NCI-H1417 (cell line): ENCODE data around the gene ZNF205.
A peak's percentile ranks its signal among the peaks of the same experiment; 100 is the strongest.

Experiments used
- DNase-seq, 3 experiments: peaks; one replicate each; lab custom pipeline; 2025; lab: John Stamatoyannopoulos, UW

ZNF205 gene

DNA sequence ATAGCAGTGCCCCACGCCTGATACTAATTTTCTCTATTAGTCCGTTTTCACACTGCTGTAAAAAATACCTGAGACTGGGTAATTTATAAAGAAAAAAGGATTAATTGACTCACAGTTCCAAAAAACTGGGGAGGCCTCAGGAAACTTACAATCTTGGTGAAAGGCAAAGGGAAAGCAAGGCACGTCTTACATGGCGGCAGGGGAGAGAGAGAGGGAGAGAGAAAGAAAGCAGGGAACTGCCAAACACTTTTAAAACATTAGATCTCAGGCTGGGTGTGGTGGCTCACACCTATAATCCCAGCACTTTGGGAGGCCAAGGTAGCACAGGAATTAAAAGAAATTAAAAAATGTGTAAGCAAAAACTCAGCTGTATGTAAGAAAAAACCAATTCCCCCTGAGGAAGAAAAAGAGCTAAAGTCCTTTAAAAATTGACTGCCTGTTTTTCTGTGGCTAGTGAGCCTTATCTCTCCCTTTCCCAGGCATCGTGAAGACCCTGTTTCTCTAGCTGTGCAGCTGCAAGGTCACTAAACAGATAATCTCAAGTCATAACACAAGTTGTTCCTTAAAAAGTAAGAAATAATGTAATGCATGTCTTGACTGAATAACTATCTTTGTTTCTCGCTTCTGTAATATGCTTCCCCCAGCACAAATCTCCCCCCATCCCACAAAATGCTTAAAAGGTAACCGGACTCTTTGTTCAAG is 27.3 kb upstream of the ZNF205 start:
- no peak for DNase-seq

DNA sequence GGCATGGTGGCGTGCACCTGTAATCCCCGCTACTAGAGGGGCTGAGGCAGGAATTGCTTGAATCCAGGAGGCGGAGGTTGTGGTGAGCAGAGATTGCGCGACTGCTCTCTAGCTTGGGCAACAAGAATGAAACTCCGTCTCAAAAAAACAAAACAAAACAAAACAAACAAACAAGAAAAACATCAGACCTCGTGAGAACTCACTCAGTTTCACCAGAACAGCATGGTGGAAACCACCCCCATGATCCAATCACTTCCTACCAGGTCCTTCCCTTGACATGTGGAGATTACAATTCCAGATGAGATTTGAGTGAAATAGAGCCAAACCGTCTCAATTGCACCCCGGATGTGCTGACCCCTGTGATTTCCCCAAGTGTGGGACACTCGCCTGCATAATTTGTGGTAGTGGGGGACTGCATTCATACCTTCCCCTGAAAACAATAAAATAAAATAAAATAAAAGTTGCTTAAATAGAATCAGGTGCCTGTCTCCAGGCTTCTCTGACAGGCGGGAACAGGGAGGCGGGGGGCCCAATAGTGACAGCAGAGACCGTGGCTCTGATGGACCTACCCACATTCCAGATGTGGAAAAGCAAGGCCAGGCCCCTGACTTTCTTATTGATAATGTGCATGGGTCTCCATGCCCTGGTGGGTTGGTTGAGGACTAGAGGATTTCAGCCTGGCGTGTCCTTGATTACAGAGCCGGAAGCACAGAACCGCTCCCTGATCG is 26.4 kb upstream of the ZNF205 start:
- no peak for DNase-seq

GRCh38 chr16:3086596-3087242 is 25.7 kb upstream of the ZNF205 start:
- DNase-seq = no peak

GRCh38 chr16:3087243-3088235 is 24.8 kb upstream of the ZNF205 start:
- no peak for DNase-seq

- no peak for DNase-seq
Observed at GRCh38 chr16:3088450-3088849, 23.9 kb upstream of the ZNF205 start.

GRCh38 chr16:3088925-3089716 is 23.3 kb upstream of the ZNF205 start:
- DNase-seq = no peak

DNA sequence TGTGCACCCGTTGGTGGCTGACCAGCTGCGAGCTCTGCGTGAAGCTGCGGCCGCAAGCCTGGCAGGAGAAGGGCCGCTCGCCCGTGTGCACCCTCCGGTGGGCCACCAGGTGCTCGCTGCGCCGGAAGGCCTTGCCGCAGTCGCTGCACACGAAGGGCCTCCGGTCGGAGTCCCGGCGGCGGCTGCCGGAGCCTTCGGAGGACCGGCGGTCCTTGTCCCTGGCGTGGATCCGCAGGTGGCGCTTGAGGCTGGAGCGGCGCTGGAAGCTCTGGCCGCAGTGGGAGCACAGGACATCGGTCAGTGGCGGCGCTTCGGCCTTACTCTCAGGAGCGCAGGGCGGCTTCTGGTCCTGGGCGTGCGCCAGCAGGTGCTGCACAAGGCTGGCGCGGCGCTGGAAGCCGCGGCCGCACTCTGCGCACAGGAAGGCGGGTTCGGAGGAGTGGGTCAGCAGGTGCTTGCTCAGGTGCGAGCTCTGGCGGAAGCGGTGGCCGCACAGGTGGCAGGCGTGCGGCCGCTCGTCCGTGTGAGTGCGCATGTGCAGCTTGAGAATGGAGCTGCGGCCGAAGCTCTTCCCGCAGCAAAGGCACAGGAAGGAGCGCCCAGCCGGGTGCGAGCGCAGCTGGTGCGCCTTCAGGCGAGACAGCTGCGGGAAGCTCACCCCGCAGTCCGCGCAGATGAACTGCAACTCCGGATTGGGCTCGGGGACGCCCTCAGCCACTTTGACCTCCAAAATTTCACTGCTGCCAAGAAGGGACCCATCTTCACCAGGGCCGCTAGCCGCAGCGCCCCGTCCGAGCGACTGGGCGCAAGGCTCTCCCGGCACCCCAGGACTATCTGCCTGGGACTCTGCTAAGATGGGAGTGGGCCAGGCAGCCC is 22.4 kb upstream of the ZNF205 start:
- peak in 2 of 3 experiments; percentile 80 to 87 for DNase-seq

- DNase-seq = no peak
Observed at GRCh38 chr16:3091551-3091950, 20.8 kb upstream of the ZNF205 start.

DNA sequence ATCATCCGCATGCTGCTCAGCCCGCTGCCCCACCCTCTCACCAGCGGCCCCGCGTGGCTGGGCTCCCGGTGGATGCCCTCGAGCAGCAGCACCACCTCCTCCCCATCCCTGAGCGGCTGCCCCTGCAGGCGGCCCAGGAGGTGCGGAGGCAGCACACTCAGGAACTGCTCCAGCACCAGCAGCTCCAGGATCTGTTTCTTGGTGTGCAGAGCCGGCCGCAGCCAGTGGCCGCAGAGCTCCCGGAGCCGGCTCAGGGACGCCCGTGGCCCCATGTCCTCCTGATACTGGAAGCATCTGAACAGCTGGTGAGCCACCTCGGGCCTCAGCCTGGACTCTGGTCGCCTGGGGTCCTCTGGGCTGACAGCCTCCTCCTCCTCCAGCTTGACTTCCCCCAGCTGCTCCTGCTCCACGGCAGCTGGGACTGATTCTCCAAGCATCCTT is 19.9 kb upstream of the ZNF205 start:
- DNase-seq = no peak

DNA sequence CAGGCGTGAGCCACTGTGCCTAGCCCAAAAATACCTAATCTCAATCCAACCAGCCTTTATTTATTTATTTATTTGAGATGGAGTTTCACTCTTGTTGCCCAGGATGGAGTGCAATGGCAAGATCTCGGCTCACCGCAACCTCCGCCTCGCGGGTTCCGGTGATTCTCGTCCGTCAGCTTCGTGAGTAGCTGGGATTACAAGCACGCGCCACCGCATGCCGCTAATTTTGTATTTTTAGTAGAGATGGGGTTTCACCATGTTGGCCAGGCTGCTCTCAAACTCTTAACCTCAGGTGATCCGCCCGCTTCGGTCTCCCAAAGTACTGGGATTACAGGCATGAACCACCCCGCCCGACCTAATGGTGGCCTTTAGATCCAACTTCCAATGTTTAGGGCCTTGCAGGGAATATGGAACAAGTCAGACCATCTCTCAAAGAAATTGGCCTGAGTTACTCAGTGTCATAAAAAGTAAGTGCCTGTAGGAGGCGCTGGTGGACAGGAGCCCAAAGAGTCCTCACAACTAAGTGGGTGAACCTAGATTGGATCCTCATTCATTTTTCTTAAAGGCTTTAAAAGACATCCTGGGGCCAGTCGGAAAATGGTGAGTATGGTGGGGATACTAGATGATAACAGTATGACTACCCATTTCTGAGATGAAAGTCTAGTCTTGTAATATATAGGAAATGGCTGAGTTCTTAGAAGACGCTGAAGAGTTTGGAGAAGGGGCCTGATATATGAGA is 17.9 kb upstream of the ZNF205 start:
- peak in 2 of 3 experiments; percentile 13 to 68 for DNase-seq

GRCh38 chr16:3095869-3096268 is 16.5 kb upstream of the ZNF205 start:
- DNase-seq = no peak

DNA sequence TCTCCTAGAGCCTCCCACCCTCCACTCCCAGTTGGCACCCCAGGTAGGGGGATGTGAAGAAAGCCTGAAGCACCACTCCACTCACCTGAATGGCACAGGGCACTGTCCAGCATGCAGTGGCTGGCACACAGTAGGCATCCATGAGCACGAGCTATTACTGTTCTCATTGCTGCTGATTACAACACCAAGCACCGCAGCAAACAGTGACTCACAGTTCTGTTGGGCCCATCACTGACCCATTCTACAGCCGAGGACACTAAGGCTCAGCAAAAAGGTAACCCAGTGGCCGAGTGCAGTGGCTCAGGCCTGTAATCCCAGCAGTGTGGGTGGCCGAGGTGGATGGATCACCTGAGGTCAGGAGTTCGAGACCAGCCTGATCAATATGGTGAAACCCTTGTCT is 16.0 kb upstream of the ZNF205 start:
- no peak for DNase-seq

DNA sequence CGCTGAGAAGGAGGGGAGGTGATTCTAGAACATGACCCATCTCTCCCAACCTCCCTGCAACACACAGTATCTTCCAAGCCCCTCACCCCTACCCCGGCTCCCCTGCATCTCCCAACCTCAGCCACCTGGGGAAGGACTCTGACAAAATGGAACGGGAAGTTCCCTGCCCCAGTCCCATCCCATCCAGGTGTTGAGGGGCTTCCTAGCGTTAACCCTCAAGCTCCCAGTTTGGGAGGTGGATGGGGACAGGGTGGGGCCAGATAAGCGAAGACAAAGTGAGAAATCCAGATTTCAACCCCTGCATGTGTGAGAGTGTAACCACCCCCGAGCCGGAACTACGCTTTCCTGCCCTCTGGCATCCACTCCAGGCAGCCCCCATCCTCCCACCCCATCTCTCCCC is 15.1 kb upstream of the ZNF205 start:
- no peak for DNase-seq

DNA sequence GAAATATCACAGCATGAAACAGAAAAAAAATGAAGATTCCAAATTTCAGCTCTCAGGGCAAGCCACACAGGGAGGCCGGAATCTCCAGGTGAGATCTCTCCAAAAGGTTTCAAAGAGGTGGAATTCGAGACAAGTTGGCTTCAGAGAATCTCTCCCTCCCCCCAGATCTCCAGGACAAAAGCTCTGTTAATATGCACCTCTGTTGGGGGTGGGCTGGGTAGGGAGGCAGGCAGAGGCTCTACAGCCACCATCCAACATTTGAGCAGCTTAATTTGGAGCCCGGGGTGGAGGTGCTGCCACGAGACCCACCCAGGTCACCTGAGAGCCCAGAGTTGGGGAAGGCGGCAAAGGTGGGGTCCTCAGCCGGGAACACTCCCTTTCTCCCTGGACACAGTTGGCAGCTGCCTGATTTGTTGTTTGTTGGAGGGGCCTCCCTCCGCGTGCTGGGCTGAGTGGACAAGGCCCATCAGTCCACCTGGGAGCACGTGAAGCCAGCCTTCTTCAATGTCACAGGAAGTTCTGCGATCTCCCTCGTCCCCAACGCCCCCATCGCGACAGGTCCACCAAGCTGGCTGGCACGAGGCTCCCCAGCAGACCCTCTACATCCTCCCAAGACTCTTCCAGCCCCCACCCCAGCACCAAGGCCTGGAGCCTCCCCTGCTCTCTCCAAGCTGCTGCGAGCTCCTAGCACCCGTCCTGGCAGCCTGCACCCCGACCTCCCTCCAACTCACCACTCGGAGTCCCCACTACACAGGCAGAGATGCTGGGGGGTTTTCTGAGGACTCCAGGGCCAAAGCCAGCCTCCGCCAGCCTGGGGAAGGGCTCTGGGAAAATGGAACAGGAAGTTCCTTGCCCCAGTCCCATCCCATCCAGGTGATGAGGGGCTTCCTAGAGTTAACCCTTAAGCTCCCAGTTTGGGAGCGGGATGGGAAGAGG is 13.7 kb upstream of the ZNF205 start, which contains the start of gene ZSCAN10:
TSS of gene ZSCAN10 (minus strand) at position 836 of the 936 bp plus-strand sequence. CDS start 6,357 bp downstream, outside the sequence.
- no peak for DNase-seq

- no peak for DNase-seq
Observed at GRCh38 chr16:3099395-3099731, 13.0 kb upstream of the ZNF205 start.

DNA sequence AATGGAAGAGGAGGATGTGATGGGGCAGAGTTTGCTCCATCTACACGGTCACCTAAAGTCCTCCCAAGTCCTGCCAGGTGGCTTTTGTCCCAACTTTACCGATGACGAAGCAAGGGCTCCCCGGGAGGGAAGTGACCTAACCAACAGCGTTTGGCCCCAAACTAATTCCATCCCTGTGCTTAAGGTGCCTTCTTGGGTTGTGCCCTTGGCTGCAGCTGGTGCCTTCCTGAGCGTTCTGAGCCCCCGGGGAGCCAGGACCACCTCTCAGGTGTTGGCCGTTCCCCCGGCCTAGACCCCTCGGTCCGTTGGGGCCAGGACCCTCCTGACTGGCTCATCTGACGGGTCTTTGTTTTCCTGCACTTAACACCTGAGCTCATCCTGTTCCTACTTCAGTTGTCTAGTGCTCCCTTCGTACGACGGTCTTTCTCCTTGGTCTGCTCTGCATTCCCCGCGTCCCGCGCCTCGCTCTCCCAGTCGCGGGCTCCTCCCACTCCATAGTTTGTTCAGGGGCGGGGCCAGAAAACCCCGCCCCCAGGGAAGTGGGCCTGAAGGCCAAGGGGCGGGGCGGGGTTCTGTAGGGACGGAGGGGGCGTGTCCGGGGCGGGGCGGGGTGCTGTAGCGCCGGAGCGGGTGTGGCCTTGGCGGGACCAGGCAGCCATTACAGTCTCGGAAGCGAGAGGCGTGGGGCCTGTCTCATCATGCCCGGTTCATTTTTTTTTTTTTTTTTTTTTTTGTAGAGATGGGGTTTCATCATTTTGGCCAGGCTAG is 12.5 kb upstream of the ZNF205 start:
- peak; percentile 88 to 98 (median 91) for DNase-seq
